Measurements from ENCODE around the gene LAGE3.

The LAGE3 gene

DNA sequence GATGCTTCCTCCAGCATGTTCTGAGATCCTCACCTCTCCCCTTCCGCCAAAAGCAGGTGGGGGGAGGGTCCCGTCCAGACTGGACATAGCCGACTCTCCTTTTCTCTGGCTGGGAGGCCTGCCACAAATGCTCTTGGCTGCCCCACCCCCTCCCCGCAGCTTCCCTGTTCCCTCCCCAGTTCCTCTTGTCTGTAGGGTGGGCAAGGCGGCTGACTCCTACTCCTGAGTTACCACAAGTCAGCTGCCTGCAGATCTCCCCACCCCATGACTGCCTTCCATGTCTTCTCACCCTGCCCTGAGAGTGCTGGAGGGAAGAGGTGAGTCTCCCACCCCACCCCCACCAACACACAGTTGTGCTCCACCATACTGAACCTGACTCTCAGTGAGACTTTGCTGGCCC, 47.7 kb downstream of the LAGE3 start:
- H3K4me3 ChIP-seq (ENCODE audit: low read depth, low read length) = no peak overlapping the region
- TF ChIP-seq, protein P1, sequence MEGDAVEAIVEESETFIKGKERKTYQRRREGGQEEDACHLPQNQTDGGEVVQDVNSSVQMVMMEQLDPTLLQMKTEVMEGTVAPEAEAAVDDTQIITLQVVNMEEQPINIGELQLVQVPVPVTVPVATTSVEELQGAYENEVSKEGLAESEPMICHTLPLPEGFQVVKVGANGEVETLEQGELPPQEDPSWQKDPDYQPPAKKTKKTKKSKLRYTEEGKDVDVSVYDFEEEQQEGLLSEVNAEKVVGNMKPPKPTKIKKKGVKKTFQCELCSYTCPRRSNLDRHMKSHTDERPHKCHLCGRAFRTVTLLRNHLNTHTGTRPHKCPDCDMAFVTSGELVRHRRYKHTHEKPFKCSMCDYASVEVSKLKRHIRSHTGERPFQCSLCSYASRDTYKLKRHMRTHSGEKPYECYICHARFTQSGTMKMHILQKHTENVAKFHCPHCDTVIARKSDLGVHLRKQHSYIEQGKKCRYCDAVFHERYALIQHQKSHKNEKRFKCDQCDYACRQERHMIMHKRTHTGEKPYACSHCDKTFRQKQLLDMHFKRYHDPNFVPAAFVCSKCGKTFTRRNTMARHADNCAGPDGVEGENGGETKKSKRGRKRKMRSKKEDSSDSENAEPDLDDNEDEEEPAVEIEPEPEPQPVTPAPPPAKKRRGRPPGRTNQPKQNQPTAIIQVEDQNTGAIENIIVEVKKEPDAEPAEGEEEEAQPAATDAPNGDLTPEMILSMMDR (IDR thresholded peaks at IDR 0.05; ENCODE audit: low read depth, low read length, missing control alignments) = no peak
- in situ Hi-C loops (cut with HindIII; ENCODE audit: low sequenced_read_pairs) = no loop called here
- no peak for DNase-seq (ENCODE audit: low read depth)

DNA sequence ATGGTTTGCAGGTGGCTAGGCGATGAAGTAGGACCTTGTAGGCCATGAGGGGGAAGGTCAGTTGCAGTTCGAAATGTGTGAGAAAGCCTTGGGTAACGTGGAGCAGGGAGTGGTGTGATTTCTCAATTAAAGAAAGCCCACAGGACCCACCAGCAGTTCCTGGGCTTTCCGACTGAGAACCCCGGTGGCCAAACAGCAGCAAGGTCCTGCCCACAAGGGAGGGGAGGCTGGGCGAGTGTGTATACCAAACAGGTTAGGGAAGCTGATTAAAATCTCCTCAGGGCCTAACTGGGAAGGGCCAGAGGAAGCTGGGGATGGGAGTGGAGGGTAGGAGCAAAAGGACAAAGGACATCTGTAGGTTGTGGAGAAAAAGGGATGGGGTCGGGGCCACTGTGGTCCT, 48.2 kb downstream of the LAGE3 start:
- H3K4me3 ChIP-seq (ENCODE audit: low read depth, low read length) = no peak overlapping the region
- DNase-seq (ENCODE audit: low read depth) = no peak
- TF ChIP-seq, protein P1 (IDR thresholded peaks at IDR 0.05; ENCODE audit: low read depth, low read length, missing control alignments) = no peak
- in situ Hi-C loops (cut with HindIII; ENCODE audit: low sequenced_read_pairs) = no loop called here

DNA sequence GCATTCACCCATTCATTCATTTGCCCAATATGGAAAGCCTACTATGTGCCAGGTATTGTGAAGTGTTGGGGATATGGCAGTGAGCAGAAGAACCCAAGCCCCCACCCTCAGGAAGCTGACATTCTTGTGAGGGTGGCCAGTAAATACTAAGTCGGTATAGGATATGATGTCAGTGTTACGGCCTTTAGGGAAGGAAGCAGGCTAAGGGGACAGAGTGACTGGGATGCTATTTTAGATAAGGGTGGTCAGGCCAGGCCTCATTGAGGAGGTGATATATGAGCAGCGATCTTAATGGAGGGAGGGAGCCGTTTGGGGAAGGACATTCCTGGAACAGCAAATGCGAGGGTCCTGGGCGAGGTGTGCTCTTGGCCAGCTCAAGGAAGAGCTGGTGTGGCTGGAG, 48.6 kb downstream of the LAGE3 start:
- no peak overlapping the region for H3K4me3 ChIP-seq (ENCODE audit: low read depth, low read length)
- TF ChIP-seq, protein P1 (IDR thresholded peaks at IDR 0.05; ENCODE audit: low read depth, low read length, missing control alignments) = no peak
- no peak for DNase-seq (ENCODE audit: low read depth)
- in situ Hi-C loops (cut with HindIII; ENCODE audit: low sequenced_read_pairs) = no loop called here

DNA sequence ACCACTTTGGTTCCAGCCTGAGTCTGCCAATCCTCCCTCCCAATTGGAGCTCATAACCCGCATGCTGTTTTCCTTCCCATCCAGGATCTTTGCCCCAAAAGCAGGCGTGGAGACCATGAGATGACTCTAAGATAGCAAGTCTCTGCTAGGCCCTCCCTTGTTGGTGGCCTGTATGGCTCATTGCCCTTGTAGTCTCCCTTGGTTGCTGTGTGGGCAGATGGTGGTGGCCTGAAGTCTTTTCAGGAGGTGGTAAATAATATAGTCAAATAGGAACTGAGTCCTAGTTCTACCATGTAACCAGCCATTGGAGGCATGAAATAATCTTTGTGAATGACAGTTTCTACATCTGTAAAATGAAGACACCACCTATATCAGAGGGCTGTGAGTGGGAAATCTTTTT, 49.4 kb downstream of the LAGE3 start:
- TF ChIP-seq, protein P1 (IDR thresholded peaks at IDR 0.05; ENCODE audit: low read depth, low read length, missing control alignments) = no peak
- in situ Hi-C loops (cut with HindIII; ENCODE audit: low sequenced_read_pairs) = no loop called here
- H3K4me3 ChIP-seq (ENCODE audit: low read depth, low read length) = peak overlapping the region; percentile 60

DNA sequence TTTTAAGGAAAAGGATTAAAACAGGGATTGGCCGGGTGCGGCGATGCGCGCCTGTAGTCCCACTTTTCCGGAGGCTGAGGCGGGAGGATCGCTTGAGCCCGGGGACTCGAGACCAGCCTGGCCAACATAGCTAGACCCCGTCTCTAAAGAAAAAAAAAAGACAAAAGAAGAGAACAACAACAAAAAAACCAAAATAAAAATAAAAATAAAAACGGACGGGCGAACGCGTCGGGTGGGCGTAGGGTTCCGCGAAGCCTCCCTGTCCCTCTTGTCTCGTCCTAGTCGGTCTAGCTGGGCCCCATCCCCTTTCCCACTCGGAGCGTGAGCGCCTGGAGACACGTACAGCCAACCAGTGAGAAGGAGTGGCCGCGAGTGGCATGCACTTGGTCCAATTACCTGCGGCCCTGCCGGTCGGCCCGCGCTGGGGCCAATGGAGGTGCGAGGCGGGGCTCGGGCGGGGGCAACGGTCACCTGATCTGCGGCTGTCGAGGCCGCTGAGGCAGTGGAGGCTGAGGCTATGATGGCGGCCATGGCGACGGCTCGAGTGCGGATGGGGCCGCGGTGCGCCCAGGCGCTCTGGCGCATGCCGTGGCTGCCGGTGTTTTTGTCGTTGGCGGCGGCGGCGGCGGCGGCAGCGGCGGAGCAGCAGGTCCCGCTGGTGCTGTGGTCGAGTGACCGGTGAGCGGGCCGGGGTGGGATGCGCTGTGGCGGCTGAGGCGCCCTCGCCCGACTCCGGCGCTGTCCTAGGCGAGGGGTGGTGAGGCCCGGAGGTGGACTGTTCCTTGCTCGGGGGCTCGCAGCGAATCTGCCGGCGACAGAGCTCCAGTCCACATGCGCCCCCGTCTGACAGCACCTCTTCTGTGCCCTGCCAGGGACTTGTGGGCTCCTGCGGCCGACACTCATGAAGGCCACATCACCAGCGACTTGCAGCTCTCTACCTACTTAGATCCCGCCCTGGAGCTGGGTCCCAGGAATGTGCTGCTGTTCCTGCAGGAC, 50.6 kb downstream of the LAGE3 start, which contains the start of gene ATP6AP1:
Gene ATP6AP1, plus strand, starts transcription at position 502 of the 996 bp plus-strand sequence. Its CDS starts 16 bp downstream, at position 518.
- H3K4me3 ChIP-seq (ENCODE audit: low read depth, low read length) = peak within 1 kb of the TSS; percentile 60
- in situ Hi-C loops (cut with HindIII; ENCODE audit: low sequenced_read_pairs) = no loop called here
- DNase-seq (ENCODE audit: low read depth) = peak; percentile 77
- TF ChIP-seq, protein P1 (IDR thresholded peaks at IDR 0.05; ENCODE audit: low read depth, low read length, missing control alignments) = no peak

More for the DNA sequence above, 49.4 kb downstream of the LAGE3 start:
- no peak for DNase-seq (ENCODE audit: low read depth)

All from astrocyte of the cerebellum (primary cell).